Thoracic aorta endothelial cell (primary cell): ENCODE data around the gene KRTAP3-1. TPM values are rescaled to one million over a fixed set of nuclear protein-coding genes. Genes with fewer than 3 reads are reported as not detected.

ENCODE experiments used
- small RNA-seq: library from RNA; depleted of rRNA; stranded (forward); fragments of <200 nt; gene quantifications from one replicate; pipeline ENCODE3, GENCODE V24; 2012
- total RNA-seq: library from RNA; depleted of rRNA; stranded (reverse); fragments of >200 nt; gene quantifications from 2 replicates; pipeline ENCODE4 v1.2.3, GENCODE V29; 2012

Gene KRTAP3-1
- not detected in 2 replicates for total RNA-seq

DNA sequence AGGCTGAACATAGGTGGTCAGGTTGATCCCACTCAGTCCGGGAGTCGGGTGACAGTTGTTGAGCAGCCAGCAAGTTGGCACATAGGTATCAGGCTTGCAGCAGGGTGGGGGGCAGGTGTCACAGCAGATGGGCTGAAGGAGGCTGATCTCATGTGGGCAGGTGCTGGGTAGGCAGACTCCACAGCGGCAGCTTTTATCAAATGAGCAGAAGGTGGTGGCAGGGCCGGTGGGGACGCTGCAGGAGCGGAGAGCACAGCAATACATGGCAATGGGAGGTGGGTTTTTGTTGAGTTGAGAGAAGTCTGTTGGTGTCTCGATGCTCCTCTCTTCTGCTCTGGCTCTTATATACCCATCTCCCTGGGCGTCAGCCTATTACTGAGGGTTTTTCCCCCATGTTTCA is at the start of gene KRTAP3-1:
KRTAP3-1 (minus strand) TSS at position 318 of the 400 bp plus-strand sequence; CDS start at position 264, 54 bp downstream.

DNA sequence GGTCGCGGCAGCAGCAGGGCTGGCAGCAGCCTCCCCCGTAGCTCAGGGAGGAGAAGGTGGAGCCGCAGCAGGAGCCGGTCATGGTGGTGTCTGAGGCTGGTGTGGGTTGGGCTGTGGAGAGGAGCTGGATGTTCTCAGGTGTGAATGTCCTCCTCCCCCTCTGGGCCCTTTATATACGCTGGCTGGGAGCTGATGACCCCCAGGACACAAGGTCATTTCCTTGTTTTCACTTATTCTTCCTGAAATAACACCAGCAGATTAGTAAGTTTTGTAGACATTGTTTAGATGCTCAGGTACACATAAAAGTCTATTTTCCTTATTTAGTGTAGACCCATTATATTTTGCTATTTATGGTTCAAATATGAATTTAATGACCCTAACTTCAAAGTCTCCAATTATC is 46.2 kb upstream of the KRTAP3-1 start, which contains the start of gene KRTAP2-2:
KRTAP2-2 (minus strand) TSS at position 101 of the 400 bp plus-strand sequence; CDS start at position 82, 19 bp downstream.

DNA sequence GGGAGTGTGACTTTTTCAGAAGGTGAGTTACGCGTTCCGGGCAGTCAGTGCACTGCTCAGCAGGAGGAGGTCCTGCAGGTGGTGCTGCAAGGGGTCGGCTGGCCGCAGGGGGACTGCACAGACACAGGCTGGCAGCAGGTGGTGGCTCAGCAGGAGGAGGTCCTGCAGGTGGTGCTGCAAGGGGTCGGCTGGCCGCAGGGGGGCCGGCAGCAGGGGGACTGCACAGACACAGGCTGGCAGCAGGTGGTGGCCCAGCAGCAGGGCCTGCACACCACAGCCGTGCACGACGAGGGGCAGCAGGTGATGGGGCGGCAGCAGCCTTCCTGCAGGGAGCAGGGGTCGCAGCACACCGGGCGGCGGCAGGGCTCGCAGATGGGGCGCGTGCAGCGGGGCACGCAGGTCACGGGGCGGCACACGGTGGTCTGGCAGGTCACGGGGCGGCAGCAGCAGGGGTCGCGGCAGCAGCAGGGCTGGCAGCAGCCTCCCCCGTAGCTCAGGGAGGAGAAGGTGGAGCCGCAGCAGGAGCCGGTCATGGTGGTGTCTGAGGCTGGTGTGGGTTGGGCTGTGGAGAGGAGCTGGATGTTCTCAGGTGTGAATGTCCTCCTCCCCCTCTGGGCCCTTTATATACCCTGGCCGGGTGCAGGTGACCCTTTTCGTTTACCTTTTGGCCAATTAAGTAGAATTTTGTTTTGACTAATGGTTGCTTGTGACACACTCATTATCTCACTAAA is 38.0 kb upstream of the KRTAP3-1 start, which contains the start of gene KRTAP2-1:
KRTAP2-1 (minus strand) TSS at position 582 of the 731 bp plus-strand sequence; CDS start at position 533, 49 bp downstream.

GRCh38 chr17:41040783-41041571 is 32.0 kb upstream of the KRTAP3-1 start, which contains the start of gene KRTAP1-1:
Gene KRTAP1-1, minus strand, starts transcription at chr17:41041450. Its CDS starts 53 bp downstream, at chr17:41041397.

GRCh38 chr17:41034346-41034935 is 25.5 kb upstream of the KRTAP3-1 start, which contains the start of gene KRTAP1-3:
Gene KRTAP1-3, minus strand, starts transcription at chr17:41034874. Its CDS starts 53 bp downstream, at chr17:41034821.

GRCh38 chr17:41029633-41030245 is 20.8 kb upstream of the KRTAP3-1 start, which contains the start of gene KRTAP1-4:
Gene KRTAP1-4, minus strand, starts transcription at chr17:41030195. Its CDS starts 117 bp downstream, at chr17:41030078.

GRCh38 chr17:41026715-41027471 is 18.0 kb upstream of the KRTAP3-1 start, which contains the start of gene KRTAP1-5:
Gene KRTAP1-5, minus strand, starts transcription at chr17:41027208. Its CDS starts 53 bp downstream, at chr17:41027155.

DNA sequence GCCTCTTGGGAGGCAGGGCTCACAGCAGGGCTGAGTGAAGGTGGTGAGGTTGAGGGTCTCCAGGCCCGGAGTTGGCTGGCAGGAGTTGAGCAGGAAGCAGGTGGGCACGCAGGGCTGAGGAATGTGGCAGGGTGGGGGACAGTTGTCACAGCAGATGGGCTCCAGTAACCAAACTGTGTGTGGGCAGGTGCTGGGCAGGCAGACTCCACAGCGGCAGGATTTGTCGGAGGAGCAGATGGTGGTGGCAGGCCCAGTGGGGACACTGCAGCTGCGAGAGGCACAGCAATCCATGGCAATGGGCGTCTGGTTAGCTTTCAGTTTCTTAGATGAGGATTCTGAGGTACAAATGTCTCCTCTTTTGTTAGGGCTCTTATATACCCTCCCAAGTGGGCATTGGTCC is 9.4 kb downstream of the KRTAP3-1 start, which contains the start of gene KRTAP3-2:
KRTAP3-2 (minus strand) TSS at position 344 of the 400 bp plus-strand sequence; CDS start at position 291, 53 bp downstream.

GRCh38 chr17:40993839-40994238 is 15.1 kb downstream of the KRTAP3-1 start, which contains the start of gene KRTAP3-3:
Gene KRTAP3-3, minus strand, starts transcription at chr17:40994164. Its CDS starts 67 bp downstream, at chr17:40994097.

GRCh38 chr17:40984226-40984625 is 24.7 kb downstream of the KRTAP3-1 start, which contains the start of gene KRT40:
Gene KRT40, minus strand, starts transcription at chr17:40984326. Its CDS starts 53 bp downstream, at chr17:40984273.

GRCh38 chr17:40966848-40967247 is 42.1 kb downstream of the KRTAP3-1 start, which contains the start of gene KRT39:
Gene KRT39, minus strand, starts transcription at chr17:40966948. Its CDS starts 92 bp downstream, at chr17:40966856.

Small RNAs within 50 kb of the gene (small RNA-seq; reads per million reads assigned to genes)
- not detected for gene KRTAP3-4P

Other genes starting within 250 kb of the KRTAP3-1 start
- gene KRT26, start 236.9 kb downstream of the KRTAP3-1 start, total RNA-seq, result not detected in 2 replicates
- not detected in 2 replicates for gene KRT27, start 226.6 kb downstream of the KRTAP3-1 start, total RNA-seq
- not detected in 2 replicates for gene KRT28, start 209.2 kb downstream of the KRTAP3-1 start, total RNA-seq
- gene KRT10, start 186.5 kb downstream of the KRTAP3-1 start, total RNA-seq, result 2.1 and 10.2 TPM in 2 replicates
- gene KRT12, start 141.9 kb downstream of the KRTAP3-1 start, total RNA-seq, result not detected in 2 replicates
- not detected in 2 replicates for gene KRT20, start 123.9 kb downstream of the KRTAP3-1 start, total RNA-seq
- gene KRT23, start 71.5 kb downstream of the KRTAP3-1 start, total RNA-seq, result not detected in 2 replicates
- gene KRT39, start 42.2 kb downstream of the KRTAP3-1 start, total RNA-seq, result not detected in 2 replicates
- not detected in 2 replicates for gene KRT40, start 24.8 kb downstream of the KRTAP3-1 start, total RNA-seq
- not detected in 2 replicates for gene KRTAP3-3, start 15.0 kb downstream of the KRTAP3-1 start, total RNA-seq
- gene KRTAP3-2, start 9.2 kb downstream of the KRTAP3-1 start, total RNA-seq, result not detected in 2 replicates
- gene KRTAP1-5, start 18.1 kb upstream of the KRTAP3-1 start, total RNA-seq, result not detected in 2 replicates
- not detected in 2 replicates for gene KRTAP1-4, start 21.1 kb upstream of the KRTAP3-1 start, total RNA-seq
- not detected in 2 replicates for gene KRTAP1-3, start 25.7 kb upstream of the KRTAP3-1 start, total RNA-seq
- gene KRTAP1-1, start 32.3 kb upstream of the KRTAP3-1 start, total RNA-seq, result not detected in 2 replicates
- gene KRTAP2-1, start 38.2 kb upstream of the KRTAP3-1 start, total RNA-seq, result not detected in 2 replicates
- gene KRTAP2-2, start 46.1 kb upstream of the KRTAP3-1 start, total RNA-seq, result not detected in 2 replicates
- not detected in 2 replicates for gene KRTAP2-3, start 51.0 kb upstream of the KRTAP3-1 start, total RNA-seq
- not detected in 2 replicates for gene KRTAP2-4, start 56.8 kb upstream of the KRTAP3-1 start, total RNA-seq
- gene KRTAP4-7, start 75.0 kb upstream of the KRTAP3-1 start, total RNA-seq, result not detected in 2 replicates
- gene KRTAP4-8, start 89.0 kb upstream of the KRTAP3-1 start, total RNA-seq, result not detected in 2 replicates
- not detected in 2 replicates for gene KRTAP4-16, start 93.1 kb upstream of the KRTAP3-1 start, total RNA-seq
- not detected in 2 replicates for gene KRTAP4-9, start 96.3 kb upstream of the KRTAP3-1 start, total RNA-seq
- not detected in 2 replicates for gene KRTAP4-11, start 109.2 kb upstream of the KRTAP3-1 start, total RNA-seq
- not detected in 2 replicates for gene KRTAP4-12, start 115.1 kb upstream of the KRTAP3-1 start, total RNA-seq
- not detected in 2 replicates for gene KRTAP4-6, start 131.4 kb upstream of the KRTAP3-1 start, total RNA-seq
- not detected in 2 replicates for gene KRTAP4-5, start 140.7 kb upstream of the KRTAP3-1 start, total RNA-seq
- gene KRTAP4-4, start 151.6 kb upstream of the KRTAP3-1 start, total RNA-seq, result not detected in 2 replicates
- not detected in 2 replicates for gene KRTAP4-3, start 159.1 kb upstream of the KRTAP3-1 start, total RNA-seq
- not detected in 2 replicates for gene KRTAP4-2, start 169.1 kb upstream of the KRTAP3-1 start, total RNA-seq
- gene KRTAP4-1, start 175.8 kb upstream of the KRTAP3-1 start, total RNA-seq, result not detected in 2 replicates
- not detected in 2 replicates for gene KRTAP9-1, start 180.8 kb upstream of the KRTAP3-1 start, total RNA-seq
- gene KRTAP9-2, start 217.5 kb upstream of the KRTAP3-1 start, total RNA-seq, result not detected in 2 replicates
- not detected in 2 replicates for gene KRTAP9-3, start 223.3 kb upstream of the KRTAP3-1 start, total RNA-seq
- not detected in 2 replicates for gene KRTAP9-8, start 228.9 kb upstream of the KRTAP3-1 start, total RNA-seq
- not detected in 2 replicates for gene KRTAP9-4, start 240.6 kb upstream of the KRTAP3-1 start, total RNA-seq
- not detected in 2 replicates for gene KRTAP9-9, start 246.3 kb upstream of the KRTAP3-1 start, total RNA-seq